ENCODE results near the gene NPHP4. TPM values are rescaled to one million over a fixed set of nuclear protein-coding genes. Genes with fewer than 3 reads are reported as not detected.

Gene NPHP4
- total RNA-seq, 1 donor, result 2.7 TPM

DNA sequence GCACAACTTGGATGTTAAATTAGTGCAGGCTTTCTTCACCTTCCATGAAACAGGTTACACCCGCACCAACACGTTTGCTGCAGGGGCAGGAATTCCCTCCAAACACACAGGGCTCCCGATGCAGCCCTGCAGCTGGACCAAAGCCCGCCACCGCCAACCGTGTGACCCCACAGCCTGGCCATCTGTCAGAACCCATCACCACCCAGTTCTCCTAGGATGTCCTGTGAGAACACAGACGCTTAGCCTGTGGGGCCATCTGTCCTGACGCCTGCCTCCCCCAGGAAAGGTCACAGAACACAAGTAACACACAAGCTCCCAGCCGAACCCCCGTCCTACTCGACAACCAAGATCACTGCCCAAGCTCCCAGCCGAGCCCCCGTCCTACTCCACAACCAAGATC, 108.1 kb downstream of the NPHP4 start:
- Histone ChIP-seq H3K9me3 (ENCODE audit: low read depth, low read length) (no peaks in the 10 kb centered on the region), H3K4me1 (ENCODE audit: insufficient read depth, low read length) (no peaks in the 10 kb centered on the region), H3K4me3 (ENCODE audit: low read length) (no peak overlapping the region), H3K27me3 (ENCODE audit: insufficient read depth, low read length) (no peaks in the 10 kb centered on the region)

DNA sequence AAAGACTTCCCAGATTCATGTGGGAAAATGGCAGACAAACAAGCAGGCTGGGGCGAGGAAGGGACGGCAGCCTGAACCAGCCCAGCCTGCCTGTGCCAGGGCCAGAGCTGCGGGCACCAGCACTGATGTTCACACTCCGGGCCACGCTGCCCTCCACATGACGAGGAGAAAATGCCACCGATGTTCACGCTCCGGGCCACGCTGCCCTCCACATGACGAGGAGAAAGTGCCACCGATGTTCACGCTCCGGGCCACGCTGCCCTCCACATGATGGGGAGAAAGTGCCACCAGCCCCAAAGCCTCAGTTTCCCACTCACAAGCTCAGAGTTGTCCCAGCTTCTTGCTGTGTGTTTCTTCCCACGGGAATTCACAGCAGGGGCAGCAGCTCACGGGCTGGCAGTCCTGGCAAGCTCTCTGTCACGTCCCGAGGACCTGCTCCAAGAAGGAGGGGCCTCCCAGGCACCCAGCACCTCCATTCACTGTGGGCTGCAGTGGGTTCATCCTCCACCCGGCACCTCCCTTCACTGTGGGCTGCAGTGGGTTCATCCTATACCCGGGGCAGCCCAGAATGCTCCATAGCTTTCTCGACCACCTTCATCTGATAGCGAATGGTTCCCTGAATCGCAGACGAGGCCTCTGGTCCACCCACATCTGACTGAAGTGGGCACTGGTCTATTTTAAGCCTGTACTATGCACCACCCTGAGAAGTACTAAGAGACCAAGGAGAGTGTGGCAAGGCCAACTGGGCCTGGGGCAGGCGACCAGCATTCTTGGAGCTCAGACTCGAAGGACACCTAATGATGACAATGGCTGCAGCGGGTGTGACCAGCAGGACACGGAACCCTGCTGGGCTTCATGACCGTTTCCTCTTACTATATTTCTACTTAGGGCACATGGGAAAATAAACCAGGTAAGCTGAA, 108.8 kb downstream of the NPHP4 start:
- Histone ChIP-seq H3K4me1 (ENCODE audit: insufficient read depth, low read length) (no peaks in the 10 kb centered on the region), H3K9me3 (ENCODE audit: low read depth, low read length) (no peaks in the 10 kb centered on the region), H3K4me3 (ENCODE audit: low read length) (no peak overlapping the region), H3K27me3 (ENCODE audit: insufficient read depth, low read length) (no peaks in the 10 kb centered on the region)

DNA sequence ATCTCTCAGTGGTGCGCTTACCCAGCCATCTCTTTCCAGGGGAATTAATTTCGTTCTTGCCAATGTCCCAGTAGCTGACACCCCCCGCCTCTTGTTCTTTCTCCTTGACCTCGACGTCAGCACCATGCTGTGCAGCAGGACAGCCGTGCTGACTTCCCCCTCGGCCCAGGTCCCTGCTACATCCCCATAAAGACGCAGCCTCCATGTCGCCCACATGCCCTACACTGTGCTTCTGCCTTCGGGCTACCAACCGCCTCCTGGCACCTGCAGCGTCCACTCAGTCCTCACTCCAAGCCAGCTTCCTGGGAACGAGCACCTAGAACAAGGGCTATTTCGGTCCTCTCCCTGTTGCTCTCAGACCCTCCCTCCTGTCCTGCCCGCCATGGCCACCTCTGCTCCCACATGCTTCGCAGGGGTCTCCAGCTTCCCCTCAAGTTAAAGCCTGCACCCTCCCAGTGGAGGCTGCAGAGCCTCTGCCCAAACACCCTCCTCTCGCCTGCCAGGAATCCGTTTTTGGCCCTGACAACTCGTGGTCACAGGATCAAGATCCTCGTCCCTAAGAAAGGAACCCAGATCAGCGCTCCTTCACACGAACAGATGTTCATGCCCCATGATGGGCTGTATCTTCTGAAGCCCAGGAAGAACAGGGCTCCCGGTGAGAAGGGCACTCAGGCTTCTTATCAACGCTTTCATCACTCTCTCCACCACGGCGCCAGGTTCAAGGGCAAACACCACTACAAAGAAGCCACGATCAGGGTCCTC, 109.7 kb downstream of the NPHP4 start:
- Histone ChIP-seq H3K4me1 (ENCODE audit: insufficient read depth, low read length) (no peaks in the 10 kb centered on the region), H3K4me3 (ENCODE audit: low read length) (no peak overlapping the region), H3K9me3 (ENCODE audit: low read depth, low read length) (no peaks in the 10 kb centered on the region), H3K27me3 (ENCODE audit: insufficient read depth, low read length) (no peaks in the 10 kb centered on the region)

DNA sequence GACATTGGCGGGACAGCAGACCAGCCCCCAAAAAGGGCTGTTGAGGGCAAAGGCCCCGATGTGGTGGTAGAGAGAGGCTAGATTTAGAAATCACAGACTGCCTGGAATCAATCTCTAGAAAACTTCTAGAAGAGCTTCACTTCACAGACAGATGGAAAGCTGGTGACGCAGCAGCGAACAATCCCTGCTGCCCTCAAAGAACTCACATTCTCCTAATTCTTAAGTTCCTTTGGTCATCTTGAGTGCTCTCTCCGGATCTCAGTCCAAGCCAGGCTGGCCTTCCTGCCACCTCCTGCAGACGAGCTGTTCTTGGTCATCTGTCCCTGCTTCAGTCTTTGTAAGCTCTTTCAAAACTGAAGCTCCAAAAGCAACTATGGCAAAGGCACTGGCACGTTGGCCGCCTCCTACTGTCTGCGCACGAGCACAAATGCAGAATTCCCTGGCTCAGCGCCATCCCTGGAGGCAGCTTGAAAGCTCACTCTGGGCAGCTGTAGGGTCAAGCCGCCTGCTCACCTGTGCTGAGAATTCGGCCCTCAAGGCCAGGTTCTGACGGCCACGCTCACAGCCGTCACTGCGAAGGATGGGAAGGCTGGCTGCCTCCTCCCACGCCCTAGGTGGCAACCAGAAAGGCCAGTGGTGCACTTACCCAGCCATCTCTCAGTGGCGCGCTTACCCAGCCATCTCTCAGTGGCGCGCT, 110.6 kb downstream of the NPHP4 start:
- Histone ChIP-seq H3K4me1 (ENCODE audit: insufficient read depth, low read length) (no peaks in the 10 kb centered on the region), H3K4me3 (ENCODE audit: low read length) (no peak overlapping the region), H3K9me3 (ENCODE audit: low read depth, low read length) (no peaks in the 10 kb centered on the region), H3K27me3 (ENCODE audit: insufficient read depth, low read length) (no peaks in the 10 kb centered on the region)

DNA sequence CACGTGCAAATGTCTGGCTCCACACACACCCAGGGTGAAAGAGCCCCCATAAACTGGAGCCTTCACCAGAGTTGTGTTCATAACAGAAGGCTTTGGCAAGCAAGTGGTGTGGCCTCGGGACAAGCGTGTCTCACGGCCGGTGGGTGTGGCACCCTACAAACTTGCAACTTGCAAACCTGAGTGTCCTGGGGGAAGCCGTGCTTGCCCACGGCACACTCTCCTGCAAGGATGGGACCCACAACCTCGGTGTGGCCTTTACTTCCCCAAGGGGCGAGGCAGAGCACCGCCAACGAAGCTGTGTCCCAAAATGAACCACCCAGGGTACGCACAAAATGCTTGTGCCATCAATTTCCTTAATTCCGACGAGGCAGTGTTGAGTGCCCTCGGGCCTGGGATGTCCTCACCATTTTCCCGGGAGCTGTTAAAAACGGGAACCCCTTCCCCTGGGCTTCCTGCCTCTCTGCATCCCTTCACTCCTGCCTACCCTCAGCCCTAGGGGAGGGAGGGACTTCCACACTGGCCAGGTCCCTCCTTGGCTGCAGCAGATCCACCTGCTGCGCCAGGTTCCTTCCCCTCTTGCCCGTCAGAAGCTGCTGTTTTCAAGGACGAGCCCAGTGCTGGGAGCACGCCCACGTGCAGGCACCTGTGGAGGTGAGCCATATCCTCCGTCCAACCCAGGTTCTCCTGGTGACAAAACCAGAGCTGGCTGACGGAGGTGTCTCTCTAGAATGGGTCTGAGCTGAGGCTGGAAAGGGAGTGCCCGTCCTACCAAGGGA, 111.4 kb downstream of the NPHP4 start:
- Histone ChIP-seq H3K9me3 (ENCODE audit: low read depth, low read length) (no peaks in the 10 kb centered on the region), H3K4me3 (ENCODE audit: low read length) (no peak overlapping the region), H3K27me3 (ENCODE audit: insufficient read depth, low read length) (no peaks in the 10 kb centered on the region), H3K4me1 (ENCODE audit: insufficient read depth, low read length) (no peaks in the 10 kb centered on the region)

DNA sequence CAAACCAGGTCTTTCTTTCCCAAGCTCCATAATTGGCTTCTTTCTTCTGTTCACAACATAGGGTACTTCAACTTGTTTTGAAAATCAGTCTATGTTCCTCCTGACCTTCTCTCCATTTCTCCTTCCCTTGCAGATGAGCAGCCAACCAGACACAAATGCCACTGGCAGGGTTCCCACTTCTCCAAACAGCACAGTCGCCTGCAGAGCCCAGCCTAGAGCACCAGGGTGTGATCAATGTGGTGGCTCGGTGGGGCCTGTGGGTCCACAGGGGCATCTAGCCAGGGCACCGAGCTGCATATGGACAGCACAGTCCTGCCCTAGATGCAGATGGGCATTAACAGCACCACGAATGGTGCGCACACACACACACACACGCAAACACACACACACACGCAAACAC, 112.8 kb downstream of the NPHP4 start:
- H3K4me1 ChIP-seq (ENCODE audit: insufficient read depth, low read length), result no peaks in the 10 kb centered on the region
- no peaks in the 10 kb centered on the region for H3K9me3 ChIP-seq (ENCODE audit: low read depth, low read length)
- H3K4me3 ChIP-seq (ENCODE audit: low read length), result no peak overlapping the region
- H3K27me3 ChIP-seq (ENCODE audit: insufficient read depth, low read length), result no peaks in the 10 kb centered on the region

DNA sequence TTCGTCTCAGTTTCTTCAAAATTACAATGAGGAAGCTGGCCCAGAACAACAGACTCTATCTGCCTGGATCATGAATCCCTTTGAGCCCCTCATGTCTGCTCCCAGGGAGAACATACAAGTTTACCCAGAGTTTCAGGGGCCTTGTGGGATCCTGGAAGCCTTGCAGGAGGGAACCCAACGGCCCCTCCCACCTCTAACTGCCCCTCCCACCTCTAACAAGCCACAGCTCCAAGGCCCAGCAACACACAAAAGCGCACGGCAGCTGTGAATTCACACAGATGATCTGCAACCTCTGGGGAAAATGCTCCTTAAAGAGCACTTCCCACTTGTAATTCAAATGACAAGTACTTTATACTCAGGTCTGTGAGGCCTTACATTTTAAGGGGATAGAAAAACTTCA, 113.3 kb downstream of the NPHP4 start:
- Histone ChIP-seq H3K4me1 (ENCODE audit: insufficient read depth, low read length) (no peaks in the 10 kb centered on the region), H3K27me3 (ENCODE audit: insufficient read depth, low read length) (no peaks in the 10 kb centered on the region), H3K9me3 (ENCODE audit: low read depth, low read length) (no peaks in the 10 kb centered on the region), H3K4me3 (ENCODE audit: low read length) (no peak overlapping the region)

DNA sequence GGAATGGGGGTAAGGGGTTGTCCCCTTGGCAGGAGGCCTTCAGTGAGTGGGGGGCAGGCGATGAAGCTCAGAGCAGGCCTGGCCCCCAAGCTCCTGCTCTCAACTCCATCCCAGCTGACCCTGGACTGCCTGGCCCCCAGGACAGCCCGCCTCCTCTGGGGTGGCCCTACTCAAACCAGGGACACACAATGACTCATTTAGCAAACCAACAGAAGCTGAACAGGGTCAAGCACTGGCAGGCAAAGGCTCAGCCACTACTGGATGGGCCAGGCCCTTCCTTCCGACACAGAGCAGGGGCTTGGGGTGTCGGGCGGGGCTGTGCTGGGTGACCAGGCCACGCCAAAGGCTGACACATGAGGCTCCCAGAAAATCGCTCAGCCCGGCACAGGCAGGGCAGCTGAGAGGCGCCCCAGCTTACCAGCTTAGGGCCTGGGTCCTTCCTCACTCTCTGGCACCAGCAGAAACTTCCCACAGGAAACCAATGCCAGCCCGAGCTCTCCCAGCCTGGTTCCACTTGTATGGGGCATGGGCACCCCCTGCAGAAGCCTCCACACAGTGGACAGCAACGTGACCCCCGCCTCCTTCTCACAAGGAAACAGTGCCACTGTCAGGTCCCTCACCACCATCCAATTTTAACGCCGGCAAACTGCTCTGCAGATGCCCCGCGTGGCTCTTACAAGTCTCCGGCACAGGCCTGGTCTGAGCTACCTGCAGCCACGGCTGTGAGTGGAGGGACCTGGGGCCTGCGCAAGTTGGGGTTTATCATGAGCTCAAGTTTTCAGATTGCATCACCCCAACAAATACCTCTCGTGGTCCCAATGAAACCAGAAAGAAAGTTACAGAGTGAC, 114.3 kb downstream of the NPHP4 start:
- no peaks in the 10 kb centered on the region for H3K4me1 ChIP-seq (ENCODE audit: insufficient read depth, low read length)
- H3K9me3 ChIP-seq (ENCODE audit: low read depth, low read length), result no peaks in the 10 kb centered on the region
- H3K4me3 ChIP-seq (ENCODE audit: low read length), result no peak overlapping the region
- no peaks in the 10 kb centered on the region for H3K27me3 ChIP-seq (ENCODE audit: insufficient read depth, low read length)

DNA sequence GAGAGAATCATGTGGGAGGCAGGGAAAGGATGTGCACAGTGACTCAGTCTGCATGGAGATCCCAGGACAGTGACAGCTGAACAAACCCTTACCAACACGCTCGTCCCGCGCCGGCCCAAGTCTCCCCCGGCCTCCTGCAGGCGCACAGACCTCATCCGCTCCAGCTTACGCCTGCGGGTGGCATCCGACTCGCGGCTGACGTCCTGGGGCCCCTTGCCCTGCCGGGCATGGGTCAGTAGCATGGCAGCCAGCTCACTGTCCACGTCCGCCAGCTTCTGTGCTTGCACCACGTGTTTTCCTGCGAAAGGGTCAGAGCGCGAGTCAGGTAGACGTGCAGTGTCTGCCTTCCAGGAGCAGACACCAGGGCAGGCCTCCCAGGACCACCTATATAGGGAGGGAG, 115.2 kb downstream of the NPHP4 start:
- no peaks in the 10 kb centered on the region for H3K27me3 ChIP-seq (ENCODE audit: insufficient read depth, low read length)
- H3K9me3 ChIP-seq (ENCODE audit: low read depth, low read length), result no peaks in the 10 kb centered on the region
- no peak overlapping the region for H3K4me3 ChIP-seq (ENCODE audit: low read length)
- no peaks in the 10 kb centered on the region for H3K4me1 ChIP-seq (ENCODE audit: insufficient read depth, low read length)

DNA sequence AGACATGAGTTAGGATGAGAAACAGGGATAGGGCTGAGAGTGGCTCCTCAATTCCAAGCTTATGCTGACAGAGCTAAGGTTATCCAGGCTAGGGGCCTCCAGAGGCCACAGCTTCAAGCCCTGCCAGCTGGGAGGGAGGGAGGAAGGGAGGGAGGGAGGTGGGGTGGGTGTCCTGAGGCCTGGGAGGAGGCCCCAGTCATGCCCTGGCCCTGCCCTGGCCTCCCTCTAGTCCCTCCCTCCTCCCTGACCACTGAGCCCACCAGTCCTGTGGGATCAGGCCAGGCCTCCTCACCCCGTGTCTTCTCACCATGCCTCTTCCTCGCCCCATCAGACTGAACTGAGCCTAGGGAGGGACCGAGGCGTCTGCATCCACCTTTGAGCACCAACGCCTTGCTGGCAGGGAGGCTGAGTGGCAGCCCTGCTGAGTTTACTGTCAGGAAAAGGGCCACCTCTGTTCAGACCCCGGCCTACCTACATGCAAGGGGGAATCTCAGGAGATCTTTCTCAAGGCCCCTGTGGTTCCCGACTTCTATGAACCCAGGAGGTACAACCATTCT, 116.1 kb downstream of the NPHP4 start:
- H3K4me1 ChIP-seq (ENCODE audit: insufficient read depth, low read length), result no peaks in the 10 kb centered on the region
- H3K27me3 ChIP-seq (ENCODE audit: insufficient read depth, low read length), result no peaks in the 10 kb centered on the region
- H3K4me3 ChIP-seq (ENCODE audit: low read length), result no peak overlapping the region
- no peaks in the 10 kb centered on the region for H3K9me3 ChIP-seq (ENCODE audit: low read depth, low read length)

DNA sequence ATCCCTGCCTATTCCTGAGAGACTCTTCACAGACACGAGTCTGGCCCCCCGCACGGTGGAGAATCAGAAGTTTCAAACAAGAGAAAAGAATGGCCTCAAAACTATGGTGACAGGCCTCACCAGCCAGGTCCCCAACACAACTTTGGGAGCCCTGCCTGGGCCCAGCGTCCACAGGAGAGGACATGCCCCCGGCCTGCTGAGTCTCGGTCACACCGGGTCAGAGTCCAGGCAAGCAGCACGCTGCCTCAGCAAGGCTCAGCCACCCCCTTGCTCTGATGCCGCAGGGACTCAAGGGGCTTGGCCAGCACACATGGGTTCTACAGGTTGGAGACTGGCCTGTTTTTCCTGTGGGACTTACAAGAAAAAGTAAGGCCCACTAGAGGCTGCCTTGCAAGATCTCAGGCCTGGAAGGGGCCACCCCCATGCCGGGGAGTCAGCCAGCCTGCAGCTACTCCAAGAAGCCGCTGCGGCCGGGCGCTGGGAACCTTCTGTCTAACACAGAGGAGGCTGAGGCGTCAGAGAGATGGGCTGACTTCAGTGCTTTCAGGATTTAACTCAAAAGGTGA, 116.8 kb downstream of the NPHP4 start:
- Histone ChIP-seq H3K9me3 (ENCODE audit: low read depth, low read length) (no peaks in the 10 kb centered on the region), H3K4me3 (ENCODE audit: low read length) (no peak overlapping the region), H3K27me3 (ENCODE audit: insufficient read depth, low read length) (no peaks in the 10 kb centered on the region), H3K4me1 (ENCODE audit: insufficient read depth, low read length) (no peaks in the 10 kb centered on the region)

DNA sequence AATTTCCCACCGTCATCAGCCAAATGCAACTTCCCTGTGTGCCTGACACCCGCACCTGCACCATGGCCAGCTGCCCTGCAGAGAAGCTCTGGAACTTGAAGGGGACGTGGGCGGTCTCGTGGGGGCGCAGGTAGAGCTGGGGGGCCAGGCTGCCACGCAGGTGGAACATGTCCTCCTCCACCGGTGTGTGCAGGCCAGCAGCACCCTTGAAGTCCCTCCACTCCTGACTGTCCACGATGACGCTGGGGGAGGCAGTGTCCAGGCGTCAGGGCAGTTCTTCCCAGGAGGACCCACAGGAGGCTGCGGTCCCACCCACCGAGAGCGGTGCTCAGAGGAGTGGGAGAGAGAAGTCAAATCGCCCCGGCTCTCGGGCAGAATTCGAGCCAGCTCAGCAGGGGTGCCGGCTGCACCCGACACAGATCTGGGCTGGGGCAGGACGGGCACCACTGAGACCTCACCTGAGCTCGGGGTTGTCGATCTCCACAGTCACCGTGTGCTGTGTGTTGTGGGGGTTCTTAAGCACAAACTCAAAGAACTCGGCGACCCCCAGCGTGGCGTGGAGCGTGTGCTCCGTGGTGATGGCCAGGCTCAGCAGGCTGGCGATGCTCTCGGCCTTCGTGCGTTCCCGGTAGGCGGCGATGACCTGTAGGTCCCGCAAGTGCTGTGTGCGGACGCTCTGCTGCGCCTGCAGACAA, 117.7 kb downstream of the NPHP4 start:
- Histone ChIP-seq H3K4me3 (ENCODE audit: low read length) (no peak overlapping the region), H3K27me3 (ENCODE audit: insufficient read depth, low read length) (no peaks in the 10 kb centered on the region), H3K4me1 (ENCODE audit: insufficient read depth, low read length) (no peaks in the 10 kb centered on the region), H3K9me3 (ENCODE audit: low read depth, low read length) (no peaks in the 10 kb centered on the region)

DNA sequence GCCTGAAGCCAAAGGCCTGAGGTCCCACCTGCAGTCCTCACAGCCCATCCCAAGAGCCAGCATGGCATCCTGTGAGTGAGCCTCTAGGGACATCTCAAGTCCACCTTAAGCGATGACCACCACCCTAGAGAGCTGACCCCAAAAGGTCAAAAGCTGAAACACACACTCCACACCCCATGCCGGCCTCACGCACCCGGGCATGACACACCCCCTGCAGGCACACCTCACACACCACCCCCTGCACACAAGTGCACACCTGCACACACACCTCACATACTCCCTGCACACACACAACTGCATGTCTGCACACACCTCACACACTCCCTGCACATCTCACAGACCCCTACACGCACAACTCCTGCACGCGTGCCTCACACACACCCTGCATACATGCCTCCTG, 118.7 kb downstream of the NPHP4 start:
- H3K9me3 ChIP-seq (ENCODE audit: low read depth, low read length), result no peaks in the 10 kb centered on the region
- no peaks in the 10 kb centered on the region for H3K4me1 ChIP-seq (ENCODE audit: insufficient read depth, low read length)
- H3K4me3 ChIP-seq (ENCODE audit: low read length), result no peak overlapping the region
- H3K27me3 ChIP-seq (ENCODE audit: insufficient read depth, low read length), result no peaks in the 10 kb centered on the region
